MV-4-11 (cell line): Measurements from ENCODE around the gene ITGAD.
"Not testable (repeated sequence)": the region's sequence is repeated elsewhere in the genome, so short reads cannot be mapped to it uniquely, and the experiment has no call there.

Source experiments
- DNase-seq: peaks from one replicate; lab custom pipeline; 2025; lab: John Stamatoyannopoulos, UW

The ITGAD gene

GRCh38 chr16:31403590-31404352, 10.6 kb downstream of the ITGAD start:
- DNase-seq = no peak

- no peak for DNase-seq
Observed at GRCh38 chr16:31404353-31405064, 11.4 kb downstream of the ITGAD start.

GRCh38 chr16:31407406-31407805, 14.3 kb downstream of the ITGAD start:
- no peak for DNase-seq

- DNase-seq = no peak
Observed at GRCh38 chr16:31409433-31409832, 16.3 kb downstream of the ITGAD start.

- no peak for DNase-seq
Observed at GRCh38 chr16:31410082-31410481, 16.9 kb downstream of the ITGAD start.

- DNase-seq = no peak
Observed at GRCh38 chr16:31411024-31411844, 18.1 kb downstream of the ITGAD start.

GRCh38 chr16:31412750-31413149, 19.6 kb downstream of the ITGAD start:
- DNase-seq = no peak

GRCh38 chr16:31413381-31413780, 20.2 kb downstream of the ITGAD start:
- DNase-seq = no peak

- no peak for DNase-seq
Observed at GRCh38 chr16:31413943-31414342, 20.8 kb downstream of the ITGAD start.

- no peak for DNase-seq
Observed at GRCh38 chr16:31414706-31415105, 21.6 kb downstream of the ITGAD start.

GRCh38 chr16:31416371-31416770, 23.2 kb downstream of the ITGAD start:
- DNase-seq = no peak

- not testable (repeated sequence) for DNase-seq
Observed at GRCh38 chr16:31417036-31417435, 23.9 kb downstream of the ITGAD start.

GRCh38 chr16:31417916-31418315, 24.8 kb downstream of the ITGAD start:
- no peak for DNase-seq

GRCh38 chr16:31420037-31420436, 26.9 kb downstream of the ITGAD start:
- no peak for DNase-seq

- DNase-seq = no peak
Observed at GRCh38 chr16:31421587-31421986, 28.5 kb downstream of the ITGAD start.

GRCh38 chr16:31423241-31423640, 30.1 kb downstream of the ITGAD start:
- DNase-seq = no peak

GRCh38 chr16:31423801-31424200, 30.7 kb downstream of the ITGAD start:
- DNase-seq = no peak

- no peak for DNase-seq
Observed at GRCh38 chr16:31427441-31428278, 34.5 kb downstream of the ITGAD start.

- DNase-seq = no peak
Observed at GRCh38 chr16:31428279-31428597, 35.1 kb downstream of the ITGAD start, which contains the start of gene COX6A2. Gene COX6A2, minus strand, starts transcription at chr16:31428360. Its CDS starts 35 bp downstream, at chr16:31428325.

- no peak for DNase-seq
Observed at GRCh38 chr16:31428638-31429247, 35.6 kb downstream of the ITGAD start.

GRCh38 chr16:31429314-31429713, 36.2 kb downstream of the ITGAD start:
- DNase-seq = no peak
